PFSK-1 (cell line): ENCODE data around the gene GCM1.

Source experiments
- POLR2AphosphoS5 ChIP-seq: IDR thresholded peaks from 2 replicates; pipeline ENCODE4 v1.6.1; 2012; ENCODE audit warnings: low read depth, mild to moderate bottlenecking, control low read depth, low read length, moderate library complexity
- REST ChIP-seq, 2 experiments: IDR thresholded peaks; 2 replicates each; pipeline versions ENCODE4 v1.6.1 to v1.8.0; 2011 to 2012; ENCODE audit warnings: low read depth in 2 of 2, low read length in 2 of 2, control low read depth in 1 of 2, inconsistent platforms in 1 of 2, mild to moderate bottlenecking in 1 of 2, moderate library complexity in 1 of 2; ENCODE audit not compliant: insufficient read depth in 1 of 2
- TAF1 ChIP-seq: IDR thresholded peaks from 2 replicates; pipeline ENCODE4 v1.6.1; 2012; ENCODE audit warnings: low read length, control low read depth, borderline replicate concordance; ENCODE audit not compliant: insufficient read depth

- TF ChIP-seq REST (IDR thresholded peaks at IDR 0.05; ENCODE audit: insufficient read depth in 1 of 2, low read depth in 2 of 2, low read length in 2 of 2) (no peak), POLR2AphosphoS5 (no peak), TAF1 (no peak)
Observed at GRCh38 chr6:53119349-53119748, 29.3 kb downstream of the GCM1 start.
